ENCODE measurements around the gene DPH7.
"Not testable (repeated sequence)": the region's sequence is repeated elsewhere in the genome, so short reads cannot be mapped to it uniquely, and the experiment has no call there.

The DPH7 gene

DNA sequence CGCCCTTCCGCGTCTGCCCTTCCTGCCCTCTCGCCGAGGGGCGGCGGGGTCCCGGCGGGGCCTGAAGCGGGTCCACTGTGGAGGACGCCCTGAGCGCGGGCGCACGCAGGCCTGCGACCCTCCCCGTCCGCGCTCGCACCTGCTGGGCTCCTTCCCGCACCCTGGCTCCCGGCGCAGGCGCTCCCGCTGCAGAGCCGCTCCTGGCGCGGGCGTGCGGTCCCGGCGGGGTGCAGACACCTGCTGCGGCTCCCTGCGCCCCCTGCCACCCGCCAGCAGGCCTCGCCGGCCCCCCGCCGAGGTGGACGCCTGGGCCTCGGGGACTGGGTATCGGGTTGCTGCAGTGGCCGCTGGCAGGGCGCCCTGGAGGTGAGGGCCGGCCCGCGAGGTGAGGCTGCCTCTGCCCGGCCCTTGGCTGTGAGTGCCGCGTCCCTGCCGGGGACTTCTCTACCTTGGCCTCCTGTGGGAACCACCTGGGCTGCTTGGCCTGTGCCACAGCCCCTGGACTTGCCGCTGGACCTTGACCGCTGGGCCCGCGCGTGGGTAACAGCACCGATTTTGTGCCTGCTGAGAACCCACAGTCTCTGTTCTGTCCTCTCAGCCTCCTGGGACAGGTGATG is 27.4 kb upstream of the DPH7 start:
- no peak for DNase-seq

DNA sequence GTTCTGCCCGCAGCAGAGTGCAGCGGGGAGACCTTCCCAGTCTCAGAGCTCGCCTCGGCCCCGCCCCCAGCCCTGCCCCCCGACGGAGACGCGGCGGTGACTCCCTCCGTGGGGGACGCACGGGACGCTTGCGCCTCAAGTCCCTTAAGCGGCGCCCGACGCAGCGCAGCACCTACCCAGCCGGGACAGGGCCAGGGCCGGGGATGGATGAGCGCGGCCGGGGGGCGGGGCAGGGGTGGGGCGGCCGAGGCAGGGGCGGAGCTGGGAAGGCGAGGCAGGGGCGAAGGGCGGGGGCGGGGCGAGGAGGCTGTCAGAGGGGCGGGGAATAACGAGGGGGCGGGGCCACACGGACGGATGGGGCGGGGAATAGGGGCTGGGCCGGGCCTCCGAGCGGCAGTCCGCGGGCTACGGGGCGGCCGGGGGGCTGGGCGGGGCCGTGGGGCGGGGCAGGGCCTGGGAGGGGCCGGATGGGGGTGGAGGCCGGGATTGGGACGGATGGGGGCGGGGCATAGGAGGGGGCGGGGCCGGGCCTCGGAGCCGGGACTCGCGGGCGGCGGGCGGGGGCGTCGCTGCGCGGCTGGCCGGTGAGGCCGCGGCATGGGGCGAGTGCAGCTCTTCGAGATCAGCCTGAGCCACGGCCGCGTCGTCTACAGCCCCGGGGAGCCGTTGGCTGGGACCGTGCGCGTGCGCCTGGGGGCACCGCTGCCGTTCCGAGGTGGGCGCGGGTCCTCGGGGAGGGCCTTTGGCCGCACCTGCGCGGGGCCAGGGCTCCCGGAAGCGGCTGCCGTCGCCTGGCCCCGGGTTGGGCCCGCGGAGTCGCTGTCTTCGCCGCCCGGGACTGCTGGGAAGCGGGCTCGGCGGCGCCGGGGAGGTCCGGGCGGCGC is 26.6 kb upstream of the DPH7 start, which contains the start of gene ARRDC1:
Gene ARRDC1 (plus strand): TSS at position 566 of the 884 bp plus-strand sequence. CDS start 32 bp downstream, at position 598.
- DNase-seq, result peak; percentile 87

DNA sequence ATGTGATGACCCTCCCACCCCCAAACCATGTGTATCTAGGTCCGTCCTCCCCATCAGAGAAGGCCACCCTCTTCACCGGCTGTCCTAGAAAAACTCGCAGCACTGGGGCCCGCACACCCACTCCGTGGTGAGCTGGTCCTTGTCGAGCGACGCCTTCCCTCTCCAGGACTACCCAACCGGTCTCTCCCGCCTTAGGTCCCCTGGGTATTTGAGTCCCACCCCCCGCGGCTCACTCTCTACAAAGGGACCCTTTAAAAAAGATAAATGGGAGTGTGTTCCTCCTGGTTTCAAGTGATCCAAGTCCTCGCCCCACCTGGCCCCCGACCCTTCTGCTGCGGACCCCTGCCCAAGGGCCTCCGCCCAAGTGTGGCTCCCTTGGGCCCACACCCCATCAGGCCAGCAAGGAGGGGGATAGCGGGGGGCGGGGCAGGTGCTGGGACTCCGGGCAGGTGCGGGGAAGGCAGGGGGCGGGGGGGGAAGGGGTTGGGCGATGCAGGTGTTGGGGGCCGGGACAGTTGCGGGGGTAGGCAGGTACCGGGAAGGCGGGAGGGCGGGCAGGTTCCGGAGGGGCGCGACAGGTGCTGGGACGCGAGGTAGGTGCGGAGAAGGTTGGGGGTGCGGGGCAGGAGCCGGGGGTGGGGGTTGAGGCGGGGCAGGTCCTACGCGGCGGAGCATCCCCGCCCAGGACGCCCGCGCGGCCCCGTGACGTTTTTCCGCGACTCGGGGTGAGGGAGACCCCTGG is 25.8 kb upstream of the DPH7 start:
- no peak for DNase-seq

DNA sequence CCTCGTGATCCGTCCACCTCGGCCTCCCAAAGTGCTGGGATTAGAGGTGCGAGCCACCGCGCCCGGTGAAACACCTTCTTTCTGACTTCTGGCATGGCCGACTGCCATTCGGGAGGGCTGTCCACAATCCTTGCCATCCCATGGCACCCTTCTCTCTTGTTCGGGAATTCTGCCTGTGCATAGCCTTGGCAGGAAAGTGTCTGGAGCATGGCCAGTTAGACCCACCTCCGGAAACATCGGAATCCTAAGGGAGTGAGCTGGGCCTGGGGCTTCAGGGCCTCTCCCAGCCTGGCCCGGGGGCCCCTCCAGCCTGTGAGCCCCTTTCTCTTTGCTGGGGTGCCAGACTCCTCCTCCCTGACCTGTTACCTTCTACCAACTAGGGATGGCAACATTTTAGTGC is 25.2 kb upstream of the DPH7 start:
- DNase-seq, result no peak

DNA sequence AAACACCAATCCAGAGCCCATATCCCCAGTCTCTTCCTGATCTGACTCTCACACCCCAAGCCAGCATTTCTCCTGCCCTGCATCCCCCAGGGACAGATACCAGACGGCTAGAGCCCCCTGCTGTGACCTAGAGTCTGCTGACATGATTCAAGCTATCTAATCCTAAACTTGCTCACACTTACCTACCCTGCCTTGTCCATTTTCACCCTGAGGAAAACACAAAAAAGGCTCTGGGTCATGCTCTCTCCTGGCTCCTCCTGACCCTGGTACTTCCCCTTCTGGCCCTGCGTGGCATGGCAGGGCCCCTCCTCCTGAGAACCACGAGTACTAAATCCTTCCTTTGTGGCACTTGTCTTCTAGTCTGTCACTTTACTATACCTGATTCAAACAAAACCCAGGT is 23.9 kb upstream of the DPH7 start:
- DNase-seq, result no peak

DNA sequence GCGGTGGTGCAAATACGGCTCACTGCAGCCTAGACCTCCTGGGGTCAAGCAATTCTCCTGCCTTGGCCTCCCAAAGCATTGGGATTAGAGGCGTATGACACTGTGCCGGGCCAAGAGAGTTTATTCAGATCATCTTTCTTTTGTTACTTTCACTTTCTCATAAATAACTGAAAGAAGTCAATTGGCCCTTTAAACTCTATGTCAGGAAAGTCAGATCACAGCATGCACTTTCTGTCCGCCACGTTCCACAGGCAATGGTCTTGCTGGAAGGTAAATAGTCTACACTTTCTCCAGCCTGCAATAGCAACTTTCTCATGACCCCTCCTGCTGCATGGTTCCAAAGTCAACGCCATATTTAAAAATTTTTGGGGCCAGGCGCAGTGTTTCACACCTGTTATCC is 20.2 kb upstream of the DPH7 start:
- no peak for DNase-seq

DNA sequence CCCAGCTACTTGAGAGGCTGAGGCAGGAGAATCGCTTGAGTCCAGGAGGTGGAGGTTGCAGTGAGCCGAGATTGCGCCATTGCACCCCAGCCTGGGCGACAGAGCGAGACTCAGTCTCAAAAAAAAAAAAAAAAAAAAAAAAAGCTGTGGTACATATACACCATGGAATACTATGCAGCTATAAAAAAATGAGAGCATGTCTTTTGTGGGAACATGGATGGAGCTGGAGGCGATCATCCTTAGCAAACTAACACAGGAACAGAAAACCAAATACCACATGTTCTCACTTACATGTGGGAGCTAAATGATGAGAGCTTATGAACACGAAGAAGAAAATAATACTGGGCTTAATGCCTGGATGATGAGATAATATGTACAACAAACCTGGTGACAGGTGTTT is 17.9 kb upstream of the DPH7 start:
- not testable (repeated sequence) for DNase-seq

DNA sequence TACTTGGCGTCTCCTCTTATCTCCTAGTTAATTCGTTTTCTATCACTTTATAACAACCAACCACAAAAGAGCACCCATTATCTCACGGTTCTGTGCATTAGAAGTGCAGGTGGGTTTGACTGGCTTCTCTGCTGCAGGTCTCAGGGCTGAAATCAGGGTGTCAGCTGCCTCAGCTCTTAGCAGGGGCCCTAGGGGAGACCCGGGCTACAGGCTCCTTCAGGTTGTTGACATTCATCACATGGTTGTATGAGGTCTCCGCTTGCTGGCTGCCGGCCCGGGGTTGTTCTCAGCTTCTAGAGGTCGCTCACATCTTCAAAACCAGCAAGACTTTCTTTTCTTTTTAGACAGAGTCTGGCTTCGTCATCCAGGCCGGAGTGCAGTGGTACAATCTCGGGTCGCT is 14.5 kb upstream of the DPH7 start:
- DNase-seq, result no peak

DNA sequence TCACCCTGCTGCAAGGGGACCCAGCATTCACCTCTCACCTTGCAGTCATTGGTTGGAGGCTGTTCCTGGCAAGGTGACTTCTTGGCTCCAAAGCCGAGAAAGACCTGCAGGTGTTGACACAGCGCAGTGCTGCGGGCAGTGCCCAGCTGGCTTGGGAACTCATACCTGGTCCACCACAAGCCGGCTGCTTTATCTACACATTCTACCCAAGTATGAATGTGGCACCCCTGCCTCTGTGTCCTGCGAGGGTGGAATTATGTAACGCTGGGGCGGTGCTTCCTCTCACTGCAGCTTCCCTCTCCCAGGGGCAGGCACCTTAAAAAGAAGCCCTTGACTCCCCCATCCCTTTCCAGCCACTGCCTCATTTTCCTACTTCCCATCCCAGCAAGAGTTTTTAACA is 14.0 kb upstream of the DPH7 start:
- no peak for DNase-seq

DNA sequence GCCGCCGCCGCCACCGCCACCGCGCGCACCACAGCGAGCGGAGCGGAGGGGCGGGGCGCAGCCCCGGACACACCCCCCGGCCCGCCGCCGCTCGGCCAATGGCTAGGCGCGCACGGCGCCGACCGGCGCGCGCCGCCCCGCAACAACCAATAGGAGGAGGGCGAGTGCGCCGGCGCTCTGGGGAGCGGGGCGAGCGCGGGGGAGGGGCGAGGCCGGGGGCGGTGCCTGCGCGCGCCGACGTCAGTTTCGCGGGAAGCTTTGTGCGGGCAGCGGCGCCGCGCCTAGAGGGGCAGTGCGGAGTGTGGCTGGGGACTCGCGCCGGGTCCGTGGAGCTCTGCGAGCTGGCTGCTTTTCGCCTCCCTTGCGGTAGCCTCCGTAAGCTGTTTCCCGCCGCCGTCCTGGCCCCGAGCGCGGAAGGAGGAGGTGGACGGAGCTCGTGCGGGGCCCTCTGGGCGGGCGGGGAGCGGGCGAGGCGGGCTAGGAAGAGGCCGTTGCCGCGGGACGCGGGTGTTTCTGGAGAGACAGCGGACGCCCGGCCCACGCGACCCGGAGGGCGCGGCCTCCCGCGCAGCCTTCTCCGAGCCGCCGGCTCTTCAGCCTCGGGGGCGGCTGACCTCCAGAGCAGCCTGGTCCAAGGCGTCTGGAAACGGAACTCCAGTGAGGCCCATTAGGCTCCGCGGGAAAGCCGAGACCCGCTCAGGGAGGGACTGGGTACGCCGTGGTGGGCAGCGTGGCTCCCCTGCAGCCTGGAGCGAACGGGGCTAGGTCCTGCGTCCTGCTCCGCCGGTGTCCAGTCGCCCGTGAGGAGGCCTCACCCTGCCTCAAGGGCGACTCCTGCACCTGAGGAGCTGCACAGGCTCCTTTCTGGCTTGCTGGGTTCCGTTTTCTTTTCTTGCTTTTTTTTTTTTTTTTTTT is 12.0 kb upstream of the DPH7 start, which contains the start of gene ZMYND19:
Gene ZMYND19 (minus strand): TSS at position 44 of the 915 bp plus-strand sequence. CDS start 249 bp downstream, outside the sequence.
- peak; percentile 89 for DNase-seq

DNA sequence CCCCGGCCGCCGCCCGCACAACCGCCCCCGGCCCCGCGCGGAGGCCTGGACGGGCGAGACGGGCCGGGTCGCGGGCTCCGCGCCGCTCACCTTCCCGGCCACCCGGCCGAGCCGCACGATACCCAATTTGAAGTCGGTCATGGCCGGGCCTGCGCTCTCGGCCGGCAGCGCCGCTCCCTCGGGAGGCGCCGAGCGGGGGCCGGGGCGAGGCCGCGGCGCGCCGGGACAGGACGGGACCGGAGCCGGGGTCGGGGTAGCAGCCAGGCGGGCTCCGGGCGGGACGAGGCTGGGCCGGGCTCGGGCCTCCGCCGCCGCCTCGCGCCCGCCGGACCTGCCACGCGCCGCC is 11.4 kb upstream of the DPH7 start:
- DNase-seq, result no peak

DNA sequence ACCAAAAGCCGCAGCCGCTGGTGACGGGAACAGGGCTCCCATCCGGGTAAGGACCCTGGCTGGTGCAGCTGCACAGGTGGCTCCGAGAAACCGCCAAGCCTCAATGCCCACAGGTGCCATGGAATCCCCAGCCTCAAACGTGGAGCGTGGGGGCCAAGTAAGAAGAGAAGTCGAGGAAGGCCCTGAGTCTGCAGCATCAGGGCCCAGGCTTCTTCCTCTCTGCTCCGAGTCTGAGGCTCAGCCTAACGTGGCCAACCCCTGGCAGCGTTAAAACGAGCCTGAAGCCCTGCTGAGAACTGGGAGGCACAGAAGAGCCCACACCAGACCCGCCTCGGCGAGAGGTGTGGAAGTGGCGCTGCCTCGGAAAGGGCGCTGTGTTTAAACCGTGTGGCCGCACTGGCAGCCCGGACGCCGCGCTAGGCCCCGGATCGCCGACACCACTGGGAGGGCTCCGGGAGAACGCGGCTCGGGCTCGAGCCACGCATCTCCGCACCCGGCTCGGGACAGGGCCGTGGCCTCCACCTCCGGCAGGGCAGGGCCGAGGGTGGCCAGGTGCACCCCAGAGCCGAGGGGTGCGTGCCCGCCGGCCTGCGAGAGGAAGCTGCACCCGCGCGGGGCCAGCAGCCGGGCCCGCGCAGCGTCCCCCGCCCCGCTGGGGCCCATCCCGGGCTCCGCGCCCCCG is 10.9 kb upstream of the DPH7 start:
- DNase-seq, result no peak

DNA sequence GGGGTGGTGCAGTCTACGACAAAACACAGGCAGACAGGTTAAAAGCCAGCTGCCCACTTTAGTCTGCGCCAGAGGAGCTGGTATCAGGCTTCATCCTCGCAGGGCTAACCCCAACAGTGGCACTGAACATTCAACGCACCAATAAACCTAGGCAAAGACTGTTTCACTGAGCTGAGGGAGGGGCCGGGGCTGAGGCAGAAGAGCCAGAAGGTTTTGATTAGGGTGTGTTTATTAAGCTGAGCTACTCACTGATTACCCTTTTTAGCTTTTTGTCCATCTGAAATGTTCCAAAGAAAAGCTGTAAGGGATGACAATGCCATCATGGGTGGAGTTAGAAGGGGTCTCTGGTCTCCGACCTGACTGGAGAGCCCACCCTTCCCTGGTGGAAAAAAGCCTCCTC is 10.2 kb upstream of the DPH7 start:
- no peak for DNase-seq

DNA sequence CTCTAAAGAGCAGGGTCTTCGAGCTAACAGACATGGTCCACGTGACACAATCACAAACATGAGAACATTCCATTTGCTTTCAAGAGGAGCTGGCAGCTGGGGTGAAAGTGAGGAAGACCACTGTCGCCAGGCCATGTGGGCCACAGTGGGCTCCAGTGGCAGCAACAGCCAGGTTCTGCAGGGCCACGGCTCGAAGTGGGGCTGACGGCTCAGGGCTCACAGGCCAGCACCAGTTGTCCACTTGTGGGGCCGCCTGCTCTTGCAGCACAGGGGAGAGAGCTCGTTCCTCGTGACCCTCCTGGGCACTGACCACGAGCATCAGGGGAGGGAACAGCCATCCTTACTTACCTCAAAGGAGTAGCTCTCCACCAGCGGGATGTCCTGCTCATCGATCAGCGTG is 9.6 kb upstream of the DPH7 start:
- no peak for DNase-seq

DNA sequence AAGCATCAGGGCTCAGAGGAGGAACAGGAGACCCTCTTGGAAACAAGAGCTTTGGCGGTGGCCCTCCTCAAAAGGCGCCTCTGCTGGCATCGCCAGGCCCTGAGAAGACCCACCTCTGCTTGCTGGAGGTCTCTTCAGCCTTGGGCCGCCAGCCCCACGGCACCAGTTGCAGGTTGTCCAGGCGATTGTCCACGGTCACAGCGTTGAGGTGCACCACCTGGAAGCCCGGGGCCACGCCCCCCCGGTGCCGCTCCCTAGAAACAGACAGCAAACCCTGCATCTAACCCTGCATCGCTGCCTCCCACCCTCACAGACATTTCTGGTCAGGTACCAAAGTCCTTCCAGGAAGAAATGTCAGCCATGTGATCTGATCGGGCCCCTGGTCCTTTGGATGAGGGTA is 8.1 kb upstream of the DPH7 start:
- no peak for DNase-seq

DNA sequence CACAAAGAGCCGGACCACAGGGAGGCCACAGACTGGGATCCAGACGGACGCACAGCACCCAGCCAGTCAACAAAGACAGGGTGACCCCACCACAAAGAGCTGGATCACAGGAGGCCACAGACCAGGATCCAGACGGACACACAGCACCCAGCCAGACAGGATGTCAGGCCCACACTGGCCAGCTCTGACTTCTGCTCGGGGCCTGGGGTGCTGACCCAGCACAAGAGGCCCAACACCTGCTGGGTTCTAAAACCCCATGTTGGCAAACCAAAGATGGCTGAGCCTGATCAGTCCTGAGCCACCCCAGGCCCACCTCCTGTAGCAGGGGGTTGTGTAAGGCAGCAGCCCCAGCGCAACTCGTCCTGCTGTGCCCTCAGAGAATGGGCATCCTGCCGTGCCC is 5.2 kb upstream of the DPH7 start:
- no peak for DNase-seq

DNA sequence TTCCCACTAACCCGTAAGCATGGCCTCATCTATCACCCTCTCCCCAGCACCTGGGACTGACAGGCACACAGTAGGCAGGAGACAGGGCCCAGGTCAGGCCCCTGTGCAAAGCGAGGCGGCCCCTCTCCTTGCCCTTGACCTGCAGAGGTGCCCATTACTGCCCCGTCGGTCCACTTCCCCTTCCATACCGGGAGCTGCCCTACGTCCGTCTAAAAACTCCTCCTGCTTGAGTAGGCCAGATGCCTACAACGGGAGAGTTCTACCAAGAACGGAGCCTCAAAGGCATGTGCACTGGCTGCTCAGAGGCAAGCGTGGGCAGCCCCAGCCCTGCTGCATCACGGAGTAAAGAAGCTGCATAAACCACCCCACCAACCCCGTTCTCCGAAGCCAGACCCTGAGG is 4.6 kb upstream of the DPH7 start:
- no peak for DNase-seq

DNA sequence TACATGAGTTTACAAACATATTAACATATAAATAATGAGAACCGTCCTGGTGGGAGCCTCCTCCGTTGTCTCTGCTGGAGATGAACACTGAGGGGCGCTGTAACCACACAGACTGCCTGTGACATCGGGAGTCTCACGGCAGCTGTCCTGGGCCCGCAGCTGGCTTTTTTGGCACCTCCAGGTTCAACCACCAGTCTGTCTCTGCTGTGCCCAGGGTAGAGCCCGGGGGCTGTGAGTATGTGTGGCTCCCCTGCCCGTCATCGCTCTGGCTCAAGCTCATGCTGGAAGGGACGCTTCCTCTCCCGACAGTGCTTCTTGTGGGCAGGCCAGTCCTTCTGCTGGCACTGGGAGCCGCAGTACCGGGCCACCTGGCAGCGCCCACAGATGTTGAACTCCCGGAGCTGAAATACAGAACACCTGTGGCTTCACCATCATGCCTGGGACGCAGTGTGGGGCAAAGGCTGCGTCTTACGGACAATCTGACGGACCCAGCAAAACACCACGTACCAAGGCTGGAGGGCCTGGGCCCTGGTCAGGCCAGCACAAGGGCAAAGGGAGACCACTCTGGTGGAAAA is 3.6 kb upstream of the DPH7 start:
- DNase-seq, result no peak

DNA sequence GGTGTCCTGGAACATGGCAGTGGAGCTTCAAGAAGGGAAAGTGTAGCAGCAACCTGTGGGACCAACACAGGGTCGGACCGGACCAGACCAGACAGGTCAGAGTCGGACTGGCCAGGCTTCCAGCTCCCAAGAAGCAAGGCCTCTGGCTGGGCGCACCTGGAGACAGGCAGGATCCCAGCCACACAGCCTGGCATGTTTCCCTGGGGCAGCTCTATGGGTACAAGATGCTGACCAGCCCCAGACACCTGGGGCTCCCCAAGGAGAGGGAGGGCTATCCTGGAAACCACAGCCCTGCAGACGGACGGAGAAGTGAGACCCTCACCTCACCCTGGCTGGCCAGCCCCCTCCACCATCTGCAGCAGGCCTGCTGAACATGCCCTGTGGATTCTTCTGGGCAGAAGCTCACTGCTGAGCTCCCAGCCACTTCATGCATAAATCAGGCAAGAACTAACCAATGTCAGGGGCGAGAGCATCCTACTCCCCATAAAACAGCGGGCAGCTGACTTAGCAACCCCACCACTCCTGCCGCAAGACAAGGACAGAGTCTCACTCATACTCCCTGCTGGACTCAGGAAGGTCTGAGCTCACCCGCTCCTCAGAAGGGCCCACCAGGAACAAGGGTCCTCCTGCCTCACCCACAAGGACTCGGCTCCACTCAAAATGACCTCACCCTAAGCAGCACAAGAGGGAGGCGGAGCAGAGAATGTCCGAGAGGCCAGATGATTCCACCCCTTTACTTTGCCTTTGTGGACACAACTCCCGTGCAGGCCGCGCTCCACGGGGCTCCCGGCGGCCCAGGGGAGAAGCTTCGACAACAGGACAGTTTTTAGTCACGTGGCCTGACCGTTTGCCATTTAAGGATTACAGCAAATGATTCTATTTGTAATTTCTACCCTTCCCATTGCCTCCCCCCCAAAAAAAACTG is 2.9 kb upstream of the DPH7 start:
- DNase-seq, result no peak

DNA sequence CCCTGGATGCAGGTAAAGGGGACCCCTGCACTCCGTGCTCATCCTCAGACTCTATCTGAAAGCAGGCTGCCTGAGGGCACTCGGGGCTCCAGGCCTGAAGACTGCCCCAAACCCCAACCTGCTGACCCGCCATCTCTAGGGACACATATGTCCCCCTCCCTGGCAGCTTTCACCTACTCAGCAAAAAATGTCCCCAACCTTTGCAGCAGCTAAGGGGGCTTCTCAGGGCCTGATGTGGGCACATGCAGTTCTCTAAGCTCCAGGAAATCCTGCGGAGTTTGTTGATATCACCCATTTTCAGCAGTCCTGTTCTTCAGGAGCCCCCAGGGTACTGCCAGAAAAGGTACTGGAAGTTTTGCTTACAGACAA is 2.2 kb upstream of the DPH7 start:
- DNase-seq, result no peak

All from central memory CD4-positive, alpha-beta T cell (primary cell).